Endothelial cell (in vitro differentiated cells): Measurements from ENCODE around the gene BICD2. TPM values are rescaled to one million over a fixed set of nuclear protein-coding genes. Genes with fewer than 3 reads are reported as not detected.

Source experiments
- DNase-seq: peaks from one replicate; pipeline ENCODE4 v3.0.0; 2021; ENCODE audit warnings: low spot score
- H3K27ac Mint-ChIP-seq: one replicate; pipeline ENCODE4 v1.8.0; 2021; ENCODE audit warnings: mixed read lengths, inconsistent platforms; ENCODE audit not compliant: unreplicated experiment
- H3K27me3 Mint-ChIP-seq: one replicate; pipeline ENCODE4 v1.8.0; 2021; ENCODE audit warnings: mild to moderate bottlenecking, moderate library complexity, mixed read lengths, inconsistent platforms; ENCODE audit not compliant: unreplicated experiment
- H3K36me3 Mint-ChIP-seq: one replicate; pipeline ENCODE4 v1.8.0; 2021; ENCODE audit warnings: mild to moderate bottlenecking, low read depth, mixed read lengths, inconsistent platforms; ENCODE audit not compliant: unreplicated experiment
- H3K4me1 Mint-ChIP-seq: one replicate; pipeline ENCODE4 v1.8.0; 2021; ENCODE audit warnings: mild to moderate bottlenecking, mixed read lengths, inconsistent platforms; ENCODE audit not compliant: unreplicated experiment
- H3K4me3 Mint-ChIP-seq: one replicate; pipeline ENCODE4 v1.8.0; 2021; ENCODE audit warnings: mild to moderate bottlenecking, mixed read lengths, inconsistent platforms; ENCODE audit not compliant: unreplicated experiment
- H3K9me3 Mint-ChIP-seq: one replicate; pipeline ENCODE4 v1.8.0; 2021; ENCODE audit warnings: mixed read lengths, inconsistent platforms; ENCODE audit not compliant: unreplicated experiment
- total RNA-seq: library from RNA; stranded (reverse); fragmentation: NEBNext Ultra II Directional; extraction: Animal tissue kit (Norgen Biotek cat#: 25700); gene quantifications from one replicate; pipeline ENCODE4 v1.2.1, GENCODE V29; 2021; ENCODE audit not compliant: unreplicated experiment
- TF ChIP-seq, protein P1 (sequence below): fragments of 200-600 bp; sonication (generic); IDR thresholded peaks from one replicate; pipeline ENCODE4 v1.5.0; 2021; ENCODE audit warnings: antibody characterized with exemption; ENCODE audit not compliant: unreplicated experiment

BICD2 gene
- total RNA-seq, 1 donor from 2014 or later = 31.8 TPM

DNA sequence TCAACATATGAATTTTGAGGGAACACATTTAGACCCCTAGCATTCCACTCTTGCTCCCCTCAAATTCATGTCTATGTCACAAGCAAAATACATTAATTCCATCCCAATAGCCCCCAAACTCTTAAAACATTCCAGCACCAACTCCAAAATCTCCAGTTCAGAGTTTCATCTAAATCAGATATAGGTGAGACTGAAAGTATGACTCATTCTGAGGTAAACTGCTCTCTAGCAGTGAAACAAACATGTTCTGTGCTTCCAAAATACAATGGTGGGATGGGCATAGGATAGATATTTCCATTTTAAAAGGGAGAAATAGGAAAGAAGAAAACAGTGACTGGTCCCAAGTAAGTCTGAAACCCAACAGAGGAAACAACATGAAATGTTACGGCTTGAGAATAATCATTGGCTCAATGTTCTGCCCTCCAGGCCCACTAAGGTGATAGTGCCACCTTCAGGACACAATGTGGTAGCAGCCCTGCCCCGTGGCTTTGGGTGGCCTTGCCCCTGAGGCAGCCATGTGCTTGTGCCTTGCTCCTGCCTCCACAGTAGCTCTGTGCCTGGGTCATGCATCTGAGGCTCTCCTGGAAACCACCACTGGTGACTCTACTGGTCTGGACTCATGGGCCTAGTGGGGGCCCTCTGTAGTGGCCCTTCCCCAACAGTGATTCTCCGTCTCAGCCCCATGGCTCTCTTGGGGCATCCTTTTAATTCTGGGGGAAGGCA lies 58.3 kb downstream of the BICD2 start:
- no peaks in the 10 kb centered on the region for H3K27me3 Mint-ChIP-seq
- H3K4me3 Mint-ChIP-seq = no peak overlapping the region
- peaks cover 4% of the 10 kb centered on the region for H3K36me3 Mint-ChIP-seq
- H3K4me1 Mint-ChIP-seq = peaks cover under 1% of the 10 kb centered on the region
- no peak overlapping the region for H3K27ac Mint-ChIP-seq
- TF ChIP-seq, protein P1, sequence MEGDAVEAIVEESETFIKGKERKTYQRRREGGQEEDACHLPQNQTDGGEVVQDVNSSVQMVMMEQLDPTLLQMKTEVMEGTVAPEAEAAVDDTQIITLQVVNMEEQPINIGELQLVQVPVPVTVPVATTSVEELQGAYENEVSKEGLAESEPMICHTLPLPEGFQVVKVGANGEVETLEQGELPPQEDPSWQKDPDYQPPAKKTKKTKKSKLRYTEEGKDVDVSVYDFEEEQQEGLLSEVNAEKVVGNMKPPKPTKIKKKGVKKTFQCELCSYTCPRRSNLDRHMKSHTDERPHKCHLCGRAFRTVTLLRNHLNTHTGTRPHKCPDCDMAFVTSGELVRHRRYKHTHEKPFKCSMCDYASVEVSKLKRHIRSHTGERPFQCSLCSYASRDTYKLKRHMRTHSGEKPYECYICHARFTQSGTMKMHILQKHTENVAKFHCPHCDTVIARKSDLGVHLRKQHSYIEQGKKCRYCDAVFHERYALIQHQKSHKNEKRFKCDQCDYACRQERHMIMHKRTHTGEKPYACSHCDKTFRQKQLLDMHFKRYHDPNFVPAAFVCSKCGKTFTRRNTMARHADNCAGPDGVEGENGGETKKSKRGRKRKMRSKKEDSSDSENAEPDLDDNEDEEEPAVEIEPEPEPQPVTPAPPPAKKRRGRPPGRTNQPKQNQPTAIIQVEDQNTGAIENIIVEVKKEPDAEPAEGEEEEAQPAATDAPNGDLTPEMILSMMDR = peak; percentile 65
- peak; percentile 60 for DNase-seq
- H3K9me3 Mint-ChIP-seq = no peaks in the 10 kb centered on the region

DNA sequence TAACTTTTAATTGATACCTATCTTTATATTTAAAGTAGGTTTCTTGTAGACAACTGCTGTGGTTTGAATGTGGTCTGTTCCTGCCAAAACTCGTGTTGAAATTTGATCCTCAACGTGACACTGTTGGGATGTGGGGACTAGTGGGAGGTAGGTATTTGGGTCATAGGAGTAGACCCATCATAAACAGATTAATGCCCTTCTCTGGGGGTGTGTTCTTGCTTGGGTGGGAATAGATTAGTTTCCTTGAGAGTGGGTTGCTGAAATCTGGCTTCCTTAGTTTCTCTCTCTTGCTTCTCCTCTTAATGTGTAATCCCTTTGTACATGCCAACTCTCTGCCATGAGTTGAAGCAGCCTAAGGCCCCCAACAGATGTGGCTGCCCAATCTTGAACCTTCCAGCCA lies 60.1 kb downstream of the BICD2 start:
- DNase-seq = no peak
- Mint-ChIP-seq H3K4me3 (no peak overlapping the region), H3K4me1 (no peaks in the 10 kb centered on the region), H3K27ac (no peak overlapping the region), H3K9me3 (no peaks in the 10 kb centered on the region), H3K27me3 (no peaks in the 10 kb centered on the region), H3K36me3 (no peaks in the 10 kb centered on the region)
- TF ChIP-seq, protein P1 = no peak

DNA sequence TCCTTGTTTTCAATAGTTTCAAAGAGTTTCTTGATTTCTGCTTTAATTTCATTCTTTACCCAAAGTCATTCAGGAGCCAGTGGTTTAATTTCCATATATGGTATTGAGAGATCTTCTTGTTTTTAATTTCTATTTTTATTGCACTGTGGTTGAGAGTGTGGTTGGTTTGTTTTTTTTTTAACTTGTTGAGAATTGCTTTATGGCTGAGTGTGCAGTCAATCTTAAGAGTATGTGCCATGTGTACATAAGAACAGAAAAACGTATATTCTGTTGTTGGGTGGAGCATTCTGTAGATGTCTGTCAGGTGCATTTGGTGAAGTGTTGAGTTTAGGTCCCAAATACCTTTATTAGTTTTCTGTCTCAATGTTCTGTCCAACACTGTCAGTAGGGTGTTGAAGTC lies 68.0 kb downstream of the BICD2 start:
- DNase-seq = no peak
- Mint-ChIP-seq H3K27me3 (no peaks in the 10 kb centered on the region), H3K36me3 (peaks cover 15% of the 10 kb centered on the region), H3K27ac (no peak overlapping the region), H3K4me1 (no peaks in the 10 kb centered on the region), H3K4me3 (no peak overlapping the region), H3K9me3 (no peaks in the 10 kb centered on the region)
- TF ChIP-seq, protein P1 = no peak

DNA sequence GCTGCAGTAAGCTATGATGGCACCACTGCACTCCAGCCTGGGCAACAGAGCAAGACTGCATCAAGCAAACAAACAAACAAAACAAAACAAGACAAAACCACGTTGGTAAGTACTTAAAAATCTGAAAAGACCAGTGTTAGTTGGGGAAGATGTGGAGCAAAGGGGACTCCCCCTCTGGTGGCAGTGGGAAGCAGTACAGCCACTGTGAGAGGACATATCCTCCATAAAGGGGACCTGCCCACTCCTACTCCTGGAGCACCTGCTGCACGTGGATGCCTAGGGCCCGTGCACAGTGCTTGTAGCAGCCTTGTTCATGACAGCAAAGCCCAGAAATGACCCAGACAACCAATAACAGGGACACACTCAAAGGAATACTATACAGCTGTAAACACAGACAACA lies 77.7 kb downstream of the BICD2 start:
- TF ChIP-seq, protein P1 = peak; percentile 32
- H3K4me3 Mint-ChIP-seq = no peak overlapping the region
- H3K27ac Mint-ChIP-seq = no peak overlapping the region
- no peaks in the 10 kb centered on the region for H3K9me3 Mint-ChIP-seq
- DNase-seq = no peak
- peaks cover 1% of the 10 kb centered on the region for H3K27me3 Mint-ChIP-seq
- no peaks in the 10 kb centered on the region for H3K36me3 Mint-ChIP-seq
- H3K4me1 Mint-ChIP-seq = peaks cover 2% of the 10 kb centered on the region

DNA sequence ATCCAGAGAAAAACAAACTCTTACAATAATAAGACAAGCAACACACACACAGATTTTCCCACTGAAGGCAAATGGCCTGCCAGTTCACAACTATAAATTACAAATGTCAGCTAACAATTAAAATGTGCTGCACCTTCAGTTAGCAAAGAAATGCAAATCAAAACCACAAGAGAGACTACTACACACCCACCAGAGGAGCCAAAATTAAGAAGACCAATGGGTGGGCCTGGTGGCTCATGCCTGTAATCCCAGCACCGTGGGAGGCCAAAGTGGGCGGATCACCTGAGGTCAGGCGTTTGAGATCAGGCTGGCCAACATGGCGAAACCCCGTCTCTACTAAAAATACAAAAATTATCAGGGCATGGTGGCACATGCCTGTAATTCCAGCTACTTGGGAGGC lies 79.6 kb downstream of the BICD2 start:
- H3K4me1 Mint-ChIP-seq = peaks cover 4% of the 10 kb centered on the region
- no peak overlapping the region for H3K27ac Mint-ChIP-seq
- TF ChIP-seq, protein P1 = no peak
- DNase-seq = no peak
- no peak overlapping the region for H3K4me3 Mint-ChIP-seq
- H3K36me3 Mint-ChIP-seq = no peaks in the 10 kb centered on the region
- no peaks in the 10 kb centered on the region for H3K9me3 Mint-ChIP-seq
- peaks cover 1% of the 10 kb centered on the region for H3K27me3 Mint-ChIP-seq
